ENCODE data around the gene CLEC11A. TPM values are rescaled to one million over a fixed set of nuclear protein-coding genes. Genes with fewer than 3 reads are reported as not detected.

The CLEC11A gene
- total RNA-seq, 1 experiment from 2014 or later: 91.4 TPM

DNA sequence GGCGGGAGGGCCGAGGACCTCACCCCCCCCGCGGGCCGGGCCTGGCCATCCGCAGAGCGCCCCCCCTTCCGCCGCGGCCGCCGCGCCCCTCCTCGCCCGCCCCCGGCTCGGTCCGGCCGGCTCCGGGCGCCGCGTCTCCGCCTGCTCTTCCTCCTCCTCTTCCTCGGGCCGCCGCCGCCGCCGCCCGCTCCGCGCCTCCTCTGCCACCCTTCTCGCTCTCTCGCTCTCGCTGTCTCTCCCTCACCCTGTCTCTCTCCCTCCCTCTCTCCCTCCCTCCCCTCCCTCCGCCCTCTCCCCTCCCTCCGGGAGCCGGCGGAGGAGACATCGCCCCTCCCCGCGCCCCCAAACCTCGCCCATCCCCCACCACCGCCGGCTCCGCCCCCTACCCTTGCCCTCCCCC, 3.6 kb upstream of the CLEC11A start, which contains the start of gene SHANK1:
TSS of gene SHANK1 (minus strand) at position 237 of the 400 bp plus-strand sequence. CDS start 2,883 bp downstream, outside the sequence.
- DNase-seq (ENCODE audit: low spot score): peak; percentile 12
- in situ Hi-C loops (cut with HindIII; ENCODE audit: low sequenced_read_pairs): no loop called here

DNA sequence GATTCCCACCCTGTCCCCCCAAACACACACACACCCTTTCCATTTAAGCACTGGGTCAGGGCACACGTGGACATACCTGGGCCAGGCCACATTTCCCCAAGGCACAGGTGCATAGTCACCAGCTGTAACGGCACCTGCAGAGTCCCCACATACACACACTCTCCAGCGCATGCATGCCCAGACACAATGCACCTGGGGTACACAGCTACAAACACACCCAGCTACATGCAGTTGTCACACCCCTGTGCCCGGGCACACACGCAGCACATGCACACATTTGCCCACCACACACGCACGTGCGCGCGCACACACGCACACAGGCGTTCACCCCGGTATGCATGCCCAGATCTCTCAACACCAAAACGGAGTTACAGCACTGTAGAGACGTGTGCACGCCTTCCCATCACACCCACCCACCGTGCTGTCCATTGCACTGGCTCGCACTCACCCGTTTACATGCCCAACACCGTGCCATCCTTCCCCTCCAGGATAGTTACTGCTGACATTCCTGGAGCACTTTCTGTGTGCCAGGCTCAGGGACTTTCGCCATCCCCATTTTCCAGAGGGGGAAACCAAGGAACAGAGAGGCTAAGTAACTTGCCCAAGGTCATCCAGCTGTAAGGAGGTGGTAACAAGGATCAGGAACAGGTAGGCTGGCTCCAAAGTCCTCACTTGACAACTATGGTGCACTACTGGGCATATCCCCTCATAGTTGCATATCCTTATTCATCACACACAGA, 2.8 kb upstream of the CLEC11A start:
- peak; percentile 20 for DNase-seq (ENCODE audit: low spot score)
- in situ Hi-C loops (cut with HindIII; ENCODE audit: low sequenced_read_pairs): no loop called here

DNA sequence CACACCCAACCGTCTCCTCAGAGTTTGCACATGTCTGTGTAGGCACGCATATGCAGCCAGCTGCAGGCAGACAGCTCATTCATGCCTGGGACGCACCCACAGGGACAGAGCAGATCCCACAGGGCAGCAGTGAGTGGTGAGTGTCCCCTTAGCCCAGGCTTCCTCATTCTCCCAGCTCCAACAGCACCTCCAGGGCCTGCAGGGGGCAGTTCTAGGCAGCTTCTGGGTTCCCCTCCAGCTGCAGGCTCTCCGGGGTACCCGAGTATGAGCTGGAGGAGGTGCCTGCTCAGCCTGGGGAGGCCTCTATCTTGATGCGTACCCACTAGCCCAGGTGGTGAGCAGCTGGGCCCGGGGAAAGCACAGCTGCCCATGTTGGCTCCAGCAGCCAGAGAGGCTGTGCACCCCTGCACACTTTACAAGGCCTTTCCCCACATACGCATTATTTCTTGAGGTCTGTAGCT, 2.2 kb upstream of the CLEC11A start:
- in situ Hi-C loops (cut with HindIII; ENCODE audit: low sequenced_read_pairs): no loop called here

GRCh38 chr19:50721441-50722137, 1.6 kb upstream of the CLEC11A start:
- in situ Hi-C loops (cut with HindIII; ENCODE audit: low sequenced_read_pairs): no loop called here
- peak; percentile 64 for DNase-seq (ENCODE audit: low spot score)

More for the DNA sequence above, 2.2 kb upstream of the CLEC11A start:
- DNase-seq (ENCODE audit: low spot score): peak; percentile 36

DNA sequence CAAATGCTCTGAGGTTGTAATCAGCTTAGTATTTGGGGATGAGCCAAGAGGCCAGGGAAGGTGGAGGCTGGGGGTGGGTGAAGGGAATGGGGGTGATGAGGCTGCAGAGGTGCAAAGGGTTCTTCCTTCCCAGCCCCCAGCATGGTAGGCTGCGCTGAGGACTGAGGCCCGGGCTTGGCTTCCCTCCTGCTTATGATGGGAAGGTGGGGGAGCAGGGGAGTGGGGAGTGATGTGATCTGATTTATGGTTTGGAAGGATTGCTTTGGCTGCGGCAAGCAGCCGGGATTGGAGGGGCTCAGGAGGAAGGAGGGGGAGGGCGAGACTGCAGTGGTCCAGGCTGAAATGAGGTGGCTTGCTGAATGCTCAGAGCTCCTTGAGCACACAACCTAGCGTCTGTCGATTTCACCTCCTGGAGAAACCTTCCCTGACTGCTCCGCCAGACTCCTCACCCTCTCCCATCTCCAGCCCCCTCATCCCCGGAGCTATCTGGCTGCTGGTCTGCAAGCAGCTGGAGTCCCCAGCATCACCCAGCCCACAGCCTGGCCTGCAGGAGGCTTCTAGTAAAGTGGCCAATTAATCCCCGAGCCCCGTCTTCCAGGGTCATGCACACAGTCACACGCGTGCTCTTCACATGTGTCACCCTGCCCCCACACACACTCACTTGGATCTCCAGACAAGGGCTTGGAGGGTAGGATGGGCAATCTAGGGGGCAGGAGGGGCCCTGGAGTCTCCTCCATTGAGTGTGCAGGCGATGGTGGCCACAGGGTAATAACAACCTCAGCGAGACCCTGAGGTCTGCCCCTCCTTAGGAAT, 757 bp upstream of the CLEC11A start:
- in situ Hi-C loops (cut with HindIII; ENCODE audit: low sequenced_read_pairs): no loop called here
- peak; percentile 16 for DNase-seq (ENCODE audit: low spot score)

GRCh38 chr19:50723735-50724521, 764 bp downstream of the CLEC11A start:
- in situ Hi-C loops (cut with HindIII; ENCODE audit: low sequenced_read_pairs): no loop called here
- DNase-seq (ENCODE audit: low spot score): no peak

DNA sequence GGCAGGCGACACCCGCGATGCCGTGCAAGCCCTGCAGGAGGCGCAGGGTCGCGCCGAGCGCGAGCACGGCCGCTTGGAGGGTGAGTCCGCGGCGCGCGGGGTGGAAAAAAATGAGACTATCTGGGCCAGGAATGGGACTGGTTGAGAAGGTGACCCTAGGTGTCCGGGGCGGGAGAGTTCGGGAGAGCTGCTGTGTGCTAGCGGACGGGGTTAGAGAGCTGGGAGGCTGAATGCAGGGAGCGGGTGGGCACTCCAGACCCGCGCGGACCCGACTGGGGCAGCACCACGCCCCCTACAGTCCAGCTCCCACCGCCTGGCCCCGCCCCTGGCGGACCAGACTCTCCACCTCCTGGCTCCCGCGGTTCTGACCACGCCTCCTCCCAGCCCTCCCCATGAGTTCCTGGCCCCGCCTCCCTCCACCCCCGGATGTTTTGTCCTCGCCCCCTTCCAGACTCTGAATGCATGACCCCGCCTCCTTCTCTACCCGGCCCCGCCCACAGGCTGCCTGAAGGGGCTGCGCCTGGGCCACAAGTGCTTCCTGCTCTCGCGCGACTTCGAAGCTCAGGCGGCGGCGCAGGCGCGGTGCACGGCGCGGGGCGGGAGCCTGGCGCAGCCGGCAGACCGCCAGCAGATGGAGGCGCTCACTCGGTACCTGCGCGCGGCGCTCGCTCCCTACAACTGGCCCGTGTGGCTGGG, 1.5 kb downstream of the CLEC11A start:
- DNase-seq (ENCODE audit: low spot score): peak; percentile 100
- in situ Hi-C loops (cut with HindIII; ENCODE audit: low sequenced_read_pairs): no loop called here

DNA sequence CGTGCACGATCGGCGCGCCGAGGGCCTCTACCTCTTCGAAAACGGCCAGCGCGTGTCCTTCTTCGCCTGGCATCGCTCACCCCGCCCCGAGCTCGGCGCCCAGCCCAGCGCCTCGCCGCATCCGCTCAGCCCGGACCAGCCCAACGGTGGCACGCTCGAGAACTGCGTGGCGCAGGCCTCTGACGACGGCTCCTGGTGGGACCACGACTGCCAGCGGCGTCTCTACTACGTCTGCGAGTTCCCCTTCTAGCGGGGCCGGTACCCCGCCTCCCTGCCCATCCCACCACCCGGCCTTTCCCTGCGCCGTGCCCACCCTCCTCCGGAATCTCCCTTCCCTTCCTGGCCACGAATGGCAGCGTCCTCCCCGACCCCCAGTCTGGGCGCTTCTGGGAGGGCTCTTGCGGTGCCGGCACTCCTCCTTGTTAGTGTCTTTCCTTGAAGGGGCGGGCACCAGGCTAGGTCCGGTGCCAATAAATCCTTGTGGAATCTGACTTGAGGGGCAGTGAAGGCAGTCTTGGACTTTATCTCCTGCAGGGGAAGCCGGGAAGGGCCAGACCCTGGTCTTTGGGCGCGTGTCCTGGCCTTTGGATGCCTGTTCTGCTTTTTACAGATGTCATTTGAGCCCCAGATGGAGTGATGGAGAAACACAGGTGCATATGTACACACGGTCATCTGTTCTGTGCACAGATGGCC, 2.2 kb downstream of the CLEC11A start:
- in situ Hi-C loops (cut with HindIII; ENCODE audit: low sequenced_read_pairs): no loop called here
- peak; percentile 27 for DNase-seq (ENCODE audit: low spot score)

- no peak for DNase-seq (ENCODE audit: low spot score)
- in situ Hi-C loops (cut with HindIII; ENCODE audit: low sequenced_read_pairs): no loop called here
Measured at GRCh38 chr19:50725911-50726230, 2.7 kb downstream of the CLEC11A start.

GRCh38 chr19:50728084-50728737, 5.0 kb downstream of the CLEC11A start:
- peak; percentile 95 for DNase-seq (ENCODE audit: low spot score)
- in situ Hi-C loops (cut with HindIII; ENCODE audit: low sequenced_read_pairs): no loop called here

- in situ Hi-C loops (cut with HindIII; ENCODE audit: low sequenced_read_pairs): no loop called here
- DNase-seq (ENCODE audit: low spot score): no peak
Measured at GRCh38 chr19:50729894-50730293, 6.7 kb downstream of the CLEC11A start.

GRCh38 chr19:50735869-50736268, 12.7 kb downstream of the CLEC11A start:
- no peak for DNase-seq (ENCODE audit: low spot score)
- in situ Hi-C loops (cut with HindIII; ENCODE audit: low sequenced_read_pairs): no loop called here

DNA sequence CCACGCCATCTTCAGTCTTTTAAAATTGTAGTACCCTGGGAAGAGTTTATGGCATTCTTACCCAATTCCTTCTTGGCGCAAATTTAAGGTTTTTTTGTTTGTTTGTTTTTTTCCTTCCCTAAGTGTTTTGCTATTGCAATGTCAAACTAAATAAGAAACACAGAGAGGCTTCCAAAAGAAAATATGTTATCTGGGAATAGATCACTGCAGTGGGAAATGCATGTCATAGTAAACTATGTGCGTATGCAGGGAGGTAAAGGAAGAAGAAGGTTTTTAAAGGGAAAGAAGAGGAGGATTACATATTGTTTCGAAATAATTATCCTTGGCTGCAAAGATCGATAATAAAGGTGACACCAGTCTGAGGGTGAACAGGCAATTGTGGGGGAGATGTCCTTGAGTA, 13.2 kb downstream of the CLEC11A start:
- DNase-seq (ENCODE audit: low spot score): no peak
- in situ Hi-C loops (cut with HindIII; ENCODE audit: low sequenced_read_pairs): no loop called here

DNA sequence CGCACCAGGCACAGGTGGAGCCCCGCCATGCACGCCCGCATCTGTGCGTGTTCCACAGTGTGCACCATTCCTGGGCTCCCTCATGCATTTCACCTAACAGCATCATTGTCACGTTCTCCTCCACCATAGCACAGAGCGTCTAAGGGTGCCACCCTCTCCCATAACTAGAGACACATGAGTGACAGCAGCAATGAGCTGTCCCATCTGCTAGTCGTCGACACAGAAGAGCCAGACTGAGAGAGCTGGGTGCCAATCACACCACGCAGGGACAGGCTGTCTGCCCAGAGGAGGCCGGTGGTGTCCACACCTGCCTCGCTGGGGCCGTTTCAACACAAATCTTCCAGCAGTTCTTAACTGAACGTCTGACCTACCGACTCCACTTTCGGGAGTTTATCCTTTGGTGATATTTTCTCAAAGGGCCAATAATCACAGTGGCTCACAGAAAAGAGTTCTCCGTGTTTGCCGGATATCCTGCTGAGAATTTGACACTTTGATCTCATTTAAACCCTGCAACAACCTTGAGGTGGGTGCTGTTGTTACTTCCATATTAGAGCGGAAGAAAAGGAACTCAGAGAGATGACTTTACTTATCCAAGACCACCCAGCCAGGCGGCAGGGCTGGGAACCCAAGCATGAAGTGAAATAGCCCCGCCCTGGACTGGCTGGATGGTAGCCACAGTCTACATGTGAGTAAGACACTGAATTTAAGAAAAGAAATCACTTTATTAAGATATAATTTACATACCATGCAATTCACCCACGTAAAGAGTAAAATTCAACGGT, 16.2 kb downstream of the CLEC11A start:
- in situ Hi-C loops (cut with HindIII; ENCODE audit: low sequenced_read_pairs): no loop called here
- no peak for DNase-seq (ENCODE audit: low spot score)

GRCh38 chr19:50739914-50740426, 16.8 kb downstream of the CLEC11A start:
- no peak for DNase-seq (ENCODE audit: low spot score)
- in situ Hi-C loops (cut with HindIII; ENCODE audit: low sequenced_read_pairs): no loop called here

- in situ Hi-C loops (cut with HindIII; ENCODE audit: low sequenced_read_pairs): no loop called here
- DNase-seq (ENCODE audit: low spot score): no peak
Measured at GRCh38 chr19:50741179-50741933, 18.2 kb downstream of the CLEC11A start.
